ENCODE measurements around the gene PDE6G.
"Not testable (repeated sequence)": the region's sequence is repeated elsewhere in the genome, so short reads cannot be mapped to it uniquely, and the experiment has no call there.

Gene PDE6G

DNA sequence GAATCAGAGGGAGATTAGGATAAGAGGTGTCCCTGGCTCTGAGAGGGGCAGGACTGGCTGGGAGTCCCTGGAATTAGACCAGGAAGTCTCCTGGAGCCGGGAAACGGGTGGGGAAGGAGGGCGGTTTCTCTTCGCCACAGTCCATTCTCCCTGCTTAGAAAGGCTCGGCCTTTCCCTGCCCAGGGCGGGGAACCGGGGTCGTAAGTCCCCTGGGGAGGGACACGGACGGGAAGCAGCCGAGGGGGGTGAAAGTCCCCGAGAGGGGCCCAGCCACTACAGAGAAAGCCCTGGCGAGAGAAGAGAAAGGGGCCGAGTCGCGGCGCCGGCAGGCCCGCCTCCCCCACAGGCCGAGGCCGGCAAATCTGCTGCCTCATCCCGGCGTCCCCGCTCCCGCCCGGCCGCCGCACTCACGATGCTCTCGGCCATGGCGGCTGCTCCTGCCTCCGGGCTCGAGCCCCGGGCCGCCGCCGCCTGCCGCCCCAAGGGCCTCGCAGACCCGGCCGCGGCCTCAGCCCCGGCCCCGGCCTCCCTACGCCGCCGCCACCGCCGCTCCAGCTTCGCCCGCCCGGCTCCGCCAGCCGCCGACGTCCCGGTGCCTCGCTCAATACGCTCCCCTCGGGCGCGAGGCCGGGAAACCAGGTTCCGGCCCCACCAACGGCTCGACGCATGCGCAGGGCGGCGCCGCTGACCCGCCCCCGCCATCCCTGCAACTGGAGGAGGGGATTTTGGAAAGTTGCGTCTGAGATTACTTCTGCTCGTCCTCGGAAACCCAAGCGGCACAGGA is 19.6 kb downstream of the PDE6G start, which contains the start of the genes NPLOC4 and TSPAN10:
TSS of gene NPLOC4 (minus strand) at position 608 of the 784 bp plus-strand sequence. CDS start at position 426, 182 bp downstream.
TSS of gene TSPAN10 (plus strand) at position 692 of the 784 bp plus-strand sequence. CDS start 5,217 bp downstream, outside the sequence.
- DNase-seq (ENCODE audit: extremely low read depth in 1 of 2, low read depth in 1 of 2): peak; percentile 69 to 71

DNA sequence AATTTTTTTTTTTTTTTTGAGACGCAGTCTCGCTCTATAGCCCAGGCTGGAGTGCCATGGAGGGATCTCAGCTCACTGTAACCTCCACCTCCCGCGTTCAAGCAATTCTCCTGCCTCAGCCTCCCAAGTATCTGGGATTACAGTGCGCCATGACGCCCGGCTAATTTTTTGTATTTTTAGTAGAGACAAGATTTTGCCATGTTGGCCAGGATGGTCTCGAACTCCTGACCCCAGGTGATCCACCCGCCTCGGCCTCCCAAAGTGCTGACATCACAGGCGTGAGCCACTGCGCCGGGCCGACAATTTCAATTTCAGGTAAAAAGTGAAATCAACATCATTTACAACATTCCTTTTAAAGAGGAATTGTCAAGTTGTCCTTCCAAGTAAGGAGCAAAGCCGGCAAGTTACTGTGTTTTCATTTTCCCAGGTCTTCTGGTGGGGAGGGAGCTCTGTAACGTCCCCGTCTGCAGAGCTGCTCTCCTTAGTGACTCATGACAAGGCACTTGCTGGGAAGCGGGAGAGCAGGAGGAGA is 20.3 kb downstream of the PDE6G start:
- no peak for DNase-seq (ENCODE audit: extremely low read depth in 1 of 2, low read depth in 1 of 2)

DNA sequence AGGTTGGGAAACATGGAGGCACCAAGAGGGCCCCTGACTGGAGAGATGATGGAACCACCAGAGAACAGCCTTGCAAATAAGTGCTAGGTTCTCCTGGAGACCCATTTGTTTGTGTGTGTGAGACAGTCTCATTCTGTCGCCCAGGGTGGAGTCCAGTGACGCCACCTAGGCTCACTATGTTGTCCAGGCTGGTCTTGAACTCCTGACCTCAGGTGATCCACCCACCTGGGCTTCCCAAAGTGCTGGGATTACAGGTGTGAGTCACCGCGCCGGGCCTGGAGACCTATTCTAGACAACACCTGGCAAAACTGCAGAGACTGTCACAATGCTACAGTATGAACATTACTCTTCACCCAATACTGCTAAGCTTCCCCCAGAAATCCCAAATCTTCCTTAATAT is 20.9 kb downstream of the PDE6G start:
- DNase-seq (ENCODE audit: extremely low read depth in 1 of 2, low read depth in 1 of 2): no peak

DNA sequence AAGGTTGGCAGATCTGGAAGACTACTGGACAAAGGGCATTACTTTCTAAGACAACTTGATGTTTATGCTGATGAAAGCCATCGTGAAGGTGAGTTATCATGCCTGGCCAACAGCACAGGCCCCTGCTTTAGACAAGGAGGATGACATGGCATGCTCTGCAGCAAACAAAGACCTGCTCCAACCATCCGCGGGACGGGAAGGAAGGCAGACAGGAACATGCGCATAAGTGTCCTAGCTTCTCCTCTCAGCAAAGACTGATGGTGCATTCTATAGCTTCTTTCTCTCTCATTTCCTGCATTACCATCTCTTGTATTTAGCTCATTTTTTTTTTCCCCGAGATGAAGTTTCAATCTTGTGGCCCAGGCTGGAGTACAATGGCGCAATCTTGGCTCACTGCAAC is 24.9 kb downstream of the PDE6G start:
- DNase-seq (ENCODE audit: extremely low read depth in 1 of 2, low read depth in 1 of 2): no peak

DNA sequence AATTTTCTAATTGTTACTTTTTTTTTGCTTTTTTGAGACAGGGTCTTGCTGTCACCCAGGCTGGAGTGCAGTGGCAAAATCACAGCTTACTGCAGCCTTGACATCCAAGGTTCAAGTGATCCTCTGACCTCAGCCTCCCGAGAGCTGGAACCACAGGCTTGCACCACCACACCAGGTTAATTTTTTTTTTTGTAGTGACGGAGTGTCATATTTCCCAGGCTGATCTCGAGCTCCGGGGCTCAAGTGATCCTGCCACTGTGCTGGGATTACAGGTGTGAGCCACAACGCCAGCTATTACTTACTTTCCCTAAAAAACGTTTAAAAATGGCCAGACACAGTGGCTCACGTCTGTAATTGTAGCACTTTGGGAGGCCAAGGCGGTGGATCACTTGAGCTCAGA is 26.1 kb downstream of the PDE6G start:
- DNase-seq (ENCODE audit: extremely low read depth in 1 of 2, low read depth in 1 of 2): no peak

DNA sequence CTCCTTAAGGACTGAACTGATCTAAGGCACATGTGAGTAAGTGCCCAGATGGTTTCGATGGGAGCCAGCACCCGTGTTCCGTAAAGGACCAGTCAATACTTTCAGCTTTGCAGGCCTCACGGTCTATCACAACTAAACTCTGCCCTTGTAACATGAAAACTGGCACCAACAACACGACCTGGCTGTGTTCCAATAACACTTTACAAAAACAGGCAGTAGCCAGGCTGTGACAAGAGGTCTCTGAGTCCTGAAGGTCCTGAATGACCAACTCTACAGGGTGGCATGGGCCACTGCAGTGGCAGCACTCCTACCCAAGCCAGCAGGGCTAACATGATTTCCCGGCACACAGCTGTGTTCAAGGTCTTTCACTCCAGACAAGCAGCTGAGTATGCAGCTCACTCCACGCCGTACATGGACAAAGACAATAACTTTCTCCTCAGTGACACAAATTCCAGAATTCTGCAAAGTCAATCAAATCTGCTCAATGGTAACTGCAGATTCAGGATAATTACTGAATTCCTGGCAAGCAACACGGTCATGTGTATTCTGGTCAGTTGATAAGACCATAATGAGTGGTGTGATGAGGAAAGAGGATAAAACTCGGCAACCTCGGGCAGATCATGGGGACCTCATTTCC is 34.7 kb downstream of the PDE6G start:
- no peak for DNase-seq (ENCODE audit: extremely low read depth in 1 of 2, low read depth in 1 of 2)

DNA sequence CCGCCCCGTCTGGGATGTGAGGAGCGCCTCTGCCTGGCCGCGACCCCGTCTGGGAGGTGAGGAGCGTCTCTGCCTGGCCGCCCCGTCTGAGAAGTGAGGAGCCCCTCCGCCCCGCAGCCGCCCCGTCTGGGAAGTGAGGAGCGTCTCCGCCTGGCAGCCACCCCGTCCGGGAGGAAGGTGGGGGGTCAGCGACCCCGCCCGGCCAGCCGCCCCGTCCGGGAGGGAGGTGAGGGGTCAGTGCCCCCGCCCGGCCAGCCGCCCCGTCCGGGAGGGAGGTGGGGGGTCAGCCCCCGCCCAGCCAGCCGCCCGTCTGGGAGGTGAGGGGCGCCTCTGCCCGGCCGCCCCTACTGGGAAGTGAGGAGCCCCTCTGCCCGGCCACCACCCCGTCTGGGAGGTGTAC is 38.0 kb downstream of the PDE6G start:
- not testable (repeated sequence) for DNase-seq (ENCODE audit: extremely low read depth in 1 of 2, low read depth in 1 of 2)

DNA sequence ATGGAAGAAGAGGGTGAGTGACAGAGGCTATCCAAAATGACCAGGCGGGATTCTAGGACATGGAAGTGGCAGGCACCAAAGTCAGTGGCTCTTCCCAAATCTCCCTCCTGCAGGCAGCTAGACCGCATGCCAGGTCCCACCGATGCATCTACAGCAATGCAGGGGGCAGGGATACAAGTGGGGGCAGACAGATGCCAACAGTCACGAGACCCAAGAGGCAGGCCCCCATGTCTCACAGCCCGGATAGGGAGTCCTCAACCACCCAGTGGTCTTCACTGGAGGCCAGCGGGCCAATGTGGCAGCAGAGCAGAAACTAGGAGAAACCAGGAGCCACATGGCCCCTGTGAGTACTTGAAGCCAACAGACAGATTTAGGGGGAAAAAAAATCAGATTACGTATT is 39.5 kb downstream of the PDE6G start:
- DNase-seq (ENCODE audit: extremely low read depth in 1 of 2, low read depth in 1 of 2): no peak

DNA sequence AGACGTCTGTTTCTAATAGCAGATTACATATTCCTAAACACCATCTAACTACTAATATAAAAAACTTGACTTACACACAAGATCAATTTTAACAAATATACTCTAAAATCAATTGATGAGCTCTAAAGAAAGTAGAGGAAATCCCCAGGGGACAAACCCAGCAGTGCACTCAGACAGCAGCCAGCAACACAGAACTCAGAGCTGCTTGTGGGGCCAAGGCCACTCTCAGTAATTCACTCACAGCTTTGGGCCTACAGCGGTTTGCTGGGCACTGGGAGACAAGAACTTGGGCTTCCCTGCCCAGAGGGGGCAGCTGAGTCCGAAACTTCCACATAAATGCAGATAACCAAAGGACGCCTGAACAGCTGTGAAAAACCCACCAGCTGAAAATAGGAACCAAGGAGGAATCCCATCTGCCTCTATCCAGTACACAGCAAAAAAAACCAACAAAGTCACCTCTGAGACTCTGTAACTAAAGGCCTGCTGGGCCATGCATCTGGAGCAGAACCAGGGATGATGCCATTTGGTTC is 40.9 kb downstream of the PDE6G start:
- DNase-seq (ENCODE audit: extremely low read depth in 1 of 2, low read depth in 1 of 2): no peak

DNA sequence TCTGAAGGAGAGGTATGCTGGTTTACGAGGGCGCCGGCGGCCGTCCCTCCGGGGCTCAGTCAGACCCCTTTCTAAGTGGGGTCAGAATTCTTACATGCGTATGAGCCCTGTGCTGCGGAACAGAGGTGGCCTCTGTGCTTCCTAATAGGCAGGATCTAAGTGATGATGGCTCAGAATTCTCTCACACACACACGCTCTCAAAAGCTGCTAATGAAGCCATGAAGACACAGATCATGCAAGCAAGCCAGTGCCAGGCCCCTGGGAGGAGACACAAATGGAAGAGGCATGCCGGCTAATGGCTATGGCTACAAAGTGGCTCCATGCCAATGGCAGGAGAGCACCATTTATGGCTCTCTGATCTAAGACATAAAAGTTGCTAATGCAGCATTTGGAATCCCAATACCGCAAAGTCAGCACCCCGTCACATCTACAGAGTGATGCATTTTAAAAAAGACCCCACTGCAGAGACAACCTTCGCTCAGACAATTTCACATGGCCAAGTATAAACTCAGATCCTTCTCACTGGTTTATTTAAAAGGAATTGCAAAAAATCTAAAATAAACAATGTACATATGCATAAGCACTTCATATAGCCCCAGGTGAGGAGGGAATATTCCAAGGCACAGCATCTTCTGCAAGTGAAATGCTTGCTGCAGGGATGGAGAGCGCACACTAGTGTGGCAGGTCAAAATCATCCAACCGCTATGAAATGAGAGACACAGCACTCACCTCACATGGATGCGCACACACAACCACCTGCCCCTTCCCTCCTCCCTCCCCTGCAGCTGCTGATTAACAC is 44.0 kb downstream of the PDE6G start:
- DNase-seq (ENCODE audit: extremely low read depth in 1 of 2, low read depth in 1 of 2): no peak

DNA sequence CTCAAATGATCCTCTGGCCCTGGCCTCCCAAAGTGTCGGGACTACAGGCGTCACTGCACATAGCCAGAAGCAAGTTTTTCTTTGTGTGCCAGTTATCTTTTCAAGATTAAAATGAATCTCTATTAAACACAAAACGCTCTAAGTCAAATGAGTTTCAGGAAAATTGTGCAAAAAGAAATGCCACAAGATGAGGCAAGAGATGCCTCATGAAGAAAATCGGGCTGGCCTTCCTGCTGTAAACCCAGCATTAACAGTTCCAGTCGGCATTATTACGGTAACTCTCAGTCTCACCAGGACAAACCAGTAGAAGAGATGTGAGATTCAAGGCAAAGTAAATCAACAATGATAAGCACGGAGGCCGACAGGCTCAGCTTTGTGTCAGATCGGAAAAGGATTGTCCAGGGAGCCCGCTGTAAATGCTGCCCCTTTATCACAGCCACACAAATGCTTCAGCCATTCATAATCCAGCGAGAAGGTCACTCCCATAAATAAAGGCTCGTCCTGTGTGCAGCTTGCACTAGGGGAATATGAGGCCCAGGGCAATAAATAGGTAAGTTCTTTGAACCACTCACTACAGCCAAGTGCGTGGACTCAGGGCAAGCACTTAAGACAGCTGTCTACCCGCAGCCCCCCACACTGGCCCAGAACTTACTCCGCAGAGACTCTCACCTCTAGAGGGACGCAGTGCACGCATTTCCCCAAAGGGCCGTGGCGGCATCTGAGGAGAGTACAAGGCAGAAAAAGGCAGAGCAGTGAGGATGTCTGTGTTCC is 46.6 kb downstream of the PDE6G start:
- no peak for DNase-seq (ENCODE audit: extremely low read depth in 1 of 2, low read depth in 1 of 2)

DNA sequence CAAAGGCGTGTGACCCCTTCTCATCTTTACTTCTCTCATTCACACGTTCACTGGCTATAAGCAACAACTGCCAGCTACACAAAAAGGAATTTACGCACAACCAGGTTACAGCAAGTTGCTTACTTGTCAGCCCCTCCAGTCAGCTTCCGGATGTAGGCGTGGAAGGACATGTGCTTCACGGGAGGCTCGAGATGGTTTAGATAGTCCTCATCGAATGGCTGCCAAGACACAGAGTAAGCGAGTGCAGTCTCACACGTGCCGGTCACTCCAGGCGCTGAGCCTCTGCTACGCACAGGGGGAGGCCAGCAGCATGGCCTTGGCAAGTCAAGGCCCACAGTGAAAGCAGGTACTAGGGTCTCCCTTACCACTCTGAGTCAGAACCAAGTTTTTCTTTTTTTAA is 47.7 kb downstream of the PDE6G start:
- no peak for DNase-seq (ENCODE audit: extremely low read depth in 1 of 2, low read depth in 1 of 2)

DNA sequence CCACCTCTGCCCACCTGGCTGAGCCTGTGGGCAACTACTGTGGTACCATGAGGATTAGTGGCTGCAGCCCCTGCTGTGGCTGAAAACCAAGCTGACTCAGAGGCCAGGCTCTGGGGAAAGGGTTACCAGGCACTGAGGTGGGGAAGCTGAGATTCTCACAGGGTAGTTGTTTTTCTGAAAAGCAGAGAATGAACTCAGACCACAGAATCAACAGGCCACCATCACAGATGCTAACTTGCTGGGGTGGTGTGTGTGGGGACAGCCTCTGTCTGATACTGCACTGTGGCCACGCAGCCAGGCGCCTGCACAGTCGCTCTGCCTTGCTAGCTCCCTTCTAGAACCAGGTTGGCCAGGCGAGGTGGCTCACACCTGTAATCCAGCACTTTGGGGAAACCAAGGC is 48.3 kb downstream of the PDE6G start:
- peak in 1 of 2 donors; percentile 52 for DNase-seq (ENCODE audit: extremely low read depth in 1 of 2, low read depth in 1 of 2)

DNA sequence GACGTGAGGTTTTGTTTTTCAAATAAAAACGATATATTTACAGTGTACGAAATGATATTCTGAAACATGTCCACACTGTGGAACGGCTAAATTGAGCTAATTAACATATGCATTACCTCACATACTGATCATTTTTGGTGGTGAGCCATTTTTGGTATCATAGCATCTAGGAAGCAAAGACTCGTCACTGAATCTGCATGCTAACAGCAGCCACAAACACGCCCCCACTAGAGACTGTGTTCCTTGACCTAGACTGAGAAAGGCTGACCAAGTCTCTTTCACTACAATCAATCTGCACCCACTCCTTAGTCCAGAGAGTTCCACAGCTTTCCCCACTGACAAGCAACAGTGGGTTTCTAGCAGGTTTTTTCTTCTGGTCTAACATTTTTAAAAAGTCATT is 48.9 kb downstream of the PDE6G start:
- no peak for DNase-seq (ENCODE audit: extremely low read depth in 1 of 2, low read depth in 1 of 2)

DNA sequence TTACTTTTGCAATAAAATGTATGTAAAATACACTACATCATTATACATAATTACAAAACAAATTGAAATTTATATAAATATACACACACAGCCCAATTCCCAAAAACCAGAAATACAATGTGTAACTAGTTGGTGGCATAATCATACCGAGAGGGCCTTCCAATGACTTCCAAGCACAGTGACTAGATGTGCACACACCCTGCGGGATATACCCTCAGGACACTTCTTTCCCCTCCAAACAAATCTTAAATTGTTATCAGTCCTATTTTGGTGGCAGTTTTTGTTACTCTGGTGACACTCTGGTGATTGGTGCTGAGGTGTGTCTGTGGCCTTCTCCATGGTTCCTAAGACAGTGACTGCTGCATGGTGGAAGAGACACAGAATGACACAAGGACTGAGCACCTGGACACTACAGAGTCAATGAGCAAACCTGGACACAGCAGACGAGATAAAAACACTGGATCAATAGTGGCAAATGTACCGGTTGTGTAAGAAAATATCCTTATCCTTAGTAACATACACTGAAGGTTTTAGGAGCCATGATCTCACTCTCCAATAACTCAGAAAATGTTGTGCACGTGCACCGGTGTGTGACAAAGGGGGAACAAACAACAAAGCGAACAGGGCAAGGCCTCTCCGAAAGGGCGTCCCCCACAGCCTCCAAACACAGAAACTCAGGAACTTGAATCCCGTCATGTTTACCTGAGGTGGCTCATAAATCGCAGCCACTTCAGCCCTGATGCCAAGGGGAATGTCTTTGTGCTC is 52.3 kb downstream of the PDE6G start:
- no peak for DNase-seq (ENCODE audit: extremely low read depth in 1 of 2, low read depth in 1 of 2)

DNA sequence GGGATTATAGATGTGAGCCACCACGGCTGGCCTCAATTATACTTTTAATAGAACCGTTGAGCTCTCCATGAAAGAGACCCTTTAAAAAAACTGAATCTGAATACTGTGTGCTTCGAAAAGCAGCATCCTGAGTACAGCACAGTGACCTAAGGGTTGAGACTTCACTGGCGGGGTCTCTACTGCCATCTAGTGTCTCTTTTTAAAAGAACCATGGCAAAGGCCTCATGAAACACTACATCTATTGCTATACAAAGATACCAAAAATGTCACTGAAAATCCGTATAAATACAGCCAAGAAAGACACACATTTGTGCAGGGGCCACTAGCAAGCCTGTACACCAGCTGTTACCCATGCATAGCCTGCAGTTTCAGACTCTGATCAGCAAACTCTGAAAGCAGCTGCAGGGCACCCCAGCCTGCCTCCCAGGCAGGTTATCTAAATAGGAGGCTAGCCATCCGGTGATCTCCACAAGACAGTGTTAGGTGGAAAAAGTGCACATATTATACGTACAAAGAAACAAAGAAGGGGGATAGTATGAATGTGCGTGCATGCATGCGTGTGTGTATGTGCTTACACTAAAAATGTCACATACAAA is 54.7 kb downstream of the PDE6G start:
- no peak for DNase-seq (ENCODE audit: extremely low read depth in 1 of 2, low read depth in 1 of 2)

Measured in stimulated activated CD8-positive, alpha-beta memory T cell treated with anti-CD3 and anti-CD28 coated beads, Interleukin-7, amount 100 ng/mL, for 48 hours (primary cell).